Measurements from ENCODE around the gene CPAMD8.

CPAMD8 gene

GRCh38 chr19:16915135-16915534, 111.5 kb downstream of the CPAMD8 start:
- no peak overlapping the region for H3K4me3 ChIP-seq (ENCODE audit: low read depth, low read length)
- TF ChIP-seq CTCF (IDR thresholded peaks at IDR 0.05; ENCODE audit: low read depth, low read length), result no peak

DNA sequence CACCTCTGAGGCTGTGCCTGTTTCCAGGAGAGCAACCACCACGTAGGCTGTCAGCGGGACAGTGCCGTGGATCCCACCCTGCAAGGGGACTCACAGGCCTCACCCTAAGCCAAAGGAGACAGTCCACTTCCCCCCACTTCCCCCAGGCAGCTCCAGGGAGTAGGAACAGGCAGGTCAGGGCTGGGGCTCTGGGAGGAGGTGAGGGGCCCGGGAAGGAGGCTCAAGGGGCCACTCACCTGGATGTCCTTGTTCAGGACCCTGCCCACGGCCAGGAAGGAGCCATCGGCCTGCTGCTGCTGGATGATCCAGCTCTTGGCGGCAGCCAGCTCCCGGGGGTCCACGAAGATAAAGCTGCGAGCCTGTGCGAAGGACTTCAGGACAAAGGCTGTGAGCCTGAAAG, 112.2 kb downstream of the CPAMD8 start:
- no peak for TF ChIP-seq CTCF (IDR thresholded peaks at IDR 0.05; ENCODE audit: low read depth, low read length)
- no peak overlapping the region for H3K4me3 ChIP-seq (ENCODE audit: low read depth, low read length)

DNA sequence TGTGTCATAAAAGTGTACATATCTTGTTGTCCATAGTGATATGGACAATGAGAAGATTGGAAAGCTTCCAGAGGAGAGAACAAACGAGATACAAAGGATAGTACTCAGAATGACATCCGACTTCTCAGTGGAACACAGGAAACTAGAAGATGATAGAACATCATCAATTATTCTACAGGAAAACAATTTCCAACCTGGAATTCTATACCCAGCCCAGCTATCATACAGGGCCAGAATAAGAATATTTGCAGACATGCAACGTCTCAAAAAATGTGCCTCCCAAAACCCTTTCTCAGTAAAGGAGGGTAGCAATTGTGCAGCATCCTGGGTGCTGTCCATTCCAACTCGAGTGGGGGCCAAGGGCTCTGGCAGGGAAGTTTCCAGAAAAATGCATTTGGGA, 113.8 kb downstream of the CPAMD8 start:
- TF ChIP-seq CTCF (IDR thresholded peaks at IDR 0.05; ENCODE audit: low read depth, low read length), result no peak
- no peak overlapping the region for H3K4me3 ChIP-seq (ENCODE audit: low read depth, low read length)

DNA sequence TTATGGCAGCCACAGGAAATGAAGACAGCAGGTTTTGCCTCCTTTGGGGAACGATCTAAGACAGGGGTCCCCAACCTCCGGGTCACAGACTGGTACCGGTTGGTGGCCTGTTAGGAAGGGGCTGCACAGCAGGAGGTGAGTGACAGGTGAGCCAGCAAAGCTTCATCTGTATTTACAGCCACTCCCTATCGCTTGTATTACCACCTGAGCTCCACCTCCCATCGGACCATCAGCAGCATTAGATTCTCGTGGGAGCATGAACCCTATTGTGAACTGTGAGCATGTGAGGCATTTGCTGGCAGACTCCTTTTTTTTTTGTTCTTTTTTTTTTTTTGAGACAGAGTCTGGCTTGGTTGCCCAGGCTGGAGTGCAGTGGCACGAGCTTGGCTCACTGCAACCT, 115.6 kb downstream of the CPAMD8 start:
- H3K4me3 ChIP-seq (ENCODE audit: low read depth, low read length), result no peak overlapping the region
- TF ChIP-seq CTCF (IDR thresholded peaks at IDR 0.05; ENCODE audit: low read depth, low read length), result no peak

DNA sequence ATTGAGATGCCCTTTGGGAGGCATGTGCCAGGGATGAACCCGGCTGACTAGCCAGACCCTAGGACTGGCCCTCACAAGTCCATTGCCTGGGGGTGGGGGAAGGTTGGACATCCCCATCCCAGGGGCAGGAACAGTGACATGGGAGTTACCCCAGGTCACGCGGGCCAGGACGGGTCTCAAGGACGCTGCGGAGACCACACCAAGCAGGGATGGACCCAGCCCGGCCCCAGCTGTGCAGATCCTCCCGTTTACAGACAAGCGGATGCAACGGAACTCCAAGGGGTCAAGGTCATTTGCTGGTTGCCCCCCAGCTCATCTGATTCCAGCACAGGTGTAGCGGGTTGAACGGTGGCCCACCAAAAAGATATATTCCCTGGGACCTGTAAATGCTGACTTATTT, 117.9 kb downstream of the CPAMD8 start:
- no peak overlapping the region for H3K4me3 ChIP-seq (ENCODE audit: low read depth, low read length)
- no peak for TF ChIP-seq CTCF (IDR thresholded peaks at IDR 0.05; ENCODE audit: low read depth, low read length)

DNA sequence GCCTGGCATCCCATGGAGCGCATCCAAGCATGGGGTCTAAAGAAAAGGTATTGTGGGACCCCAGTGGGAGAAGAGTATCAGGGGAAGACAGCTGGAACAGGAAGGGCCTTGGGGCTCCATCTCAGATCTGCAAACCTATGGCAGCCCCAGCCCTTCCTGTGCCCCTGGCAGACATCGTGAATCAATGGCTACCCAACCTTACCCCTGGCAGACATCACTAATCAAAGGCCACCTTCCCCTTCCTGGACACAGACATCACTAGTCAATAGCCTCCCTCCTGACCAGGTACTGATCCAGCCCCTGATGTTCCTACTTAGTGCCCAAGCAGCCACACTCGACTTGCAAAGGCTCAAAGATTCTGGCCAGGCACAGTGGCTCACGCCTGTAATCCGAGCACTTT, 122.0 kb downstream of the CPAMD8 start:
- no peak for TF ChIP-seq CTCF (IDR thresholded peaks at IDR 0.05; ENCODE audit: low read depth, low read length)
- H3K4me3 ChIP-seq (ENCODE audit: low read depth, low read length), result no peak overlapping the region

GRCh38 chr19:16903347-16903746, 123.3 kb downstream of the CPAMD8 start:
- H3K4me3 ChIP-seq (ENCODE audit: low read depth, low read length), result no peak overlapping the region
- TF ChIP-seq CTCF (IDR thresholded peaks at IDR 0.05; ENCODE audit: low read depth, low read length), result no peak

Measured in WI38 (cell line).